Retinal pigment epithelial cell (primary cell): ENCODE measurements around the gene SERPINF2.
"Not testable (repeated sequence)": the region's sequence is repeated elsewhere in the genome, so short reads cannot be mapped to it uniquely, and the experiment has no call there.

ENCODE experiments used
- DNase-seq: peaks from one replicate; pipeline ENCODE4 v3.0.0-alpha.2; 2010; ENCODE audit warnings: low read depth
- H3K4me3 ChIP-seq: 2 replicates; pipeline ENCODE4 v1.5.1; 2011; ENCODE audit warnings: mild to moderate bottlenecking, low read length, control low read depth, moderate library complexity
- TF ChIP-seq, protein P1 (sequence below): conservative IDR thresholded peaks from 2 replicates; pipeline ENCODE4 v1.5.1; 2011; ENCODE audit warnings: low read depth, low read length, control low read depth, inconsistent platforms

Gene SERPINF2

DNA sequence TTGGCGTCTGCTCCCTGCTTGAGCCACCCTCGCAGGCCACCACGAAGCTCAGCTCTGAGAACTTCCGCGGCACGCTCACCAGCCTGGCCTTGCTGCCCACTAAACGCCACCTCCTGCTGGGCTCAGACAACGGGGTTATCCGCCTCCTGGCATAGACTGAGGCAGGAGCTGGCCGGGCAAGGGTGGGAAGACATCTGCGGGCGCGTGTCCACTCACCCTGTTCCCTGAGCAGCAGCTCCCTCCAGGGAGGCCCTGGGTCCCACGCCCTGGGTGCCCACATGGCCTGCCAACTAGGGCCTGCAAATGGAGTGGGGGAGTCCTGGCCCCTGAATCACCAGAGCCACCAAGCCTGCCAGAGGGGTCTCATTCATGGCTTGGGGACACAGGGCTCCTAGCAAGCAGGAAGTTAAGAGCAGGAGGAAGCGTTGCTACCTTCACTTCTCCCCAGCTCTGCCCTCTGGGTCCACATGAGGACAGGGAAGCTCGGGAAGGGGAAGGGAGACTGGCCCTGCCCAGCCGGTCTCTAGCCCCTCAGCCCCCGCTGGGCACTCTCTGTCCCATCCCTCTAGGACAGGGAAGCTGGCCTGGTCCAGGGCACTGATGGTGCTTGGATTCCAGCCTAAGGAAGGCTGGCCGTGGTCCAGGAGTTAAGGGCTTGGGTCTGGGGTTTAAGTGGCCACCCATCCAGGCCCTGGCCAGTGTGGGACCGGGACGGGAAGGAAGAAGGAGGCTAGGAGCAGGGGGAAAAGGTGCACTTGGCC lies 5.0 kb upstream of the SERPINF2 start:
- DNase-seq, result no peak
- TF ChIP-seq, protein P1, sequence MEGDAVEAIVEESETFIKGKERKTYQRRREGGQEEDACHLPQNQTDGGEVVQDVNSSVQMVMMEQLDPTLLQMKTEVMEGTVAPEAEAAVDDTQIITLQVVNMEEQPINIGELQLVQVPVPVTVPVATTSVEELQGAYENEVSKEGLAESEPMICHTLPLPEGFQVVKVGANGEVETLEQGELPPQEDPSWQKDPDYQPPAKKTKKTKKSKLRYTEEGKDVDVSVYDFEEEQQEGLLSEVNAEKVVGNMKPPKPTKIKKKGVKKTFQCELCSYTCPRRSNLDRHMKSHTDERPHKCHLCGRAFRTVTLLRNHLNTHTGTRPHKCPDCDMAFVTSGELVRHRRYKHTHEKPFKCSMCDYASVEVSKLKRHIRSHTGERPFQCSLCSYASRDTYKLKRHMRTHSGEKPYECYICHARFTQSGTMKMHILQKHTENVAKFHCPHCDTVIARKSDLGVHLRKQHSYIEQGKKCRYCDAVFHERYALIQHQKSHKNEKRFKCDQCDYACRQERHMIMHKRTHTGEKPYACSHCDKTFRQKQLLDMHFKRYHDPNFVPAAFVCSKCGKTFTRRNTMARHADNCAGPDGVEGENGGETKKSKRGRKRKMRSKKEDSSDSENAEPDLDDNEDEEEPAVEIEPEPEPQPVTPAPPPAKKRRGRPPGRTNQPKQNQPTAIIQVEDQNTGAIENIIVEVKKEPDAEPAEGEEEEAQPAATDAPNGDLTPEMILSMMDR, result no peak
- H3K4me3 ChIP-seq, result no peak overlapping the region

GRCh38 chr17:1741899-1742298 lies 772 bp upstream of the SERPINF2 start:
- not testable (repeated sequence) for DNase-seq, H3K4me3 ChIP-seq

- H3K4me3 ChIP-seq, result no peak overlapping the region
- TF ChIP-seq, protein P1, result no peak
- no peak for DNase-seq
Measured at GRCh38 chr17:1743088-1743439, 393 bp downstream of the SERPINF2 start.

DNA sequence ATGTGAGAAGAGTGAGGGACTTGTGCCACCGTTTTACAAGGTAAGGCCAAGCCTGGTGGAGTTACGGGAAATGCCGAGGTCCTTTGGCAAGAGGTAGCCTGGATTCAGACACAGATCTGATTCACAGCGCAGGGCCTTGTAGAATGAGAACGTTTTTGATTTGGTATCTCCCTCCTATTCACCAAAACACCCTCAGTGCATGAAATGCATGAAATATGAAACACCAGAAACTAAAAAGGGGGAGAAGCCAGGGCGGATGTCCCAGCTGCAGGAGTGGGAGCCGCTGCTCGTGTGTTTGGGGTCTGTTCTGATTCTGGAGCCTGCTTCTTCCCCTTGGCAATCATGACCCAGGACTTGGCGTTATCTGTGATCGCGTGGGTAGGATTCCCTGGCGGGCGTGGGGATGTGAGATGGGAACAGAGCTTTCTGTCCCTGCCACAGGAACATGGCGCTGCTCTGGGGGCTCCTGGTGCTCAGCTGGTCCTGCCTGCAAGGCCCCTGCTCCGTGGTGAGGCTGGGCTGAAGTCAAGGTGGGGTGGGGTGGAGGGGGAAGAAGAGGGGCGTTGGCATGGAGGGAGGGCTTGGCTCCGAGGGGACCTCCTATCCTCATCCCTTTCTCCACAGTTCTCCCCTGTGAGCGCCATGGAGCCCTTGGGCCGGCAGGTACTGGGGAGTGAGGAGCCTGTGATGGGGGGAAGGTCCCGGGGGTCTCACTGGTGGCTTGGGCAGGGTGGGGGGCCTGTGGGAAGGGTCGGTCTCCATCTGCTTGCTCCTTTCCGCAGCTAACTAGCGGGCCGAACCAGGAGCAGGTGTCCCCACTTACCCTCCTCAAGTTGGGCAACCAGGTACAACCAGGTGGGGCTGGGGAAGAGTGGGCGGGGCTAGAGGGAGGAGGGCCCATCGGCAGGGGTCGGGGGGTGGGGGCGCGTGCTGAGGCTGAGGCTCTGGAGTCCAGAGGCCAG lies 2.2 kb downstream of the SERPINF2 start:
- no peak overlapping the region for H3K4me3 ChIP-seq
- TF ChIP-seq, protein P1, result no peak
- no peak for DNase-seq

DNA sequence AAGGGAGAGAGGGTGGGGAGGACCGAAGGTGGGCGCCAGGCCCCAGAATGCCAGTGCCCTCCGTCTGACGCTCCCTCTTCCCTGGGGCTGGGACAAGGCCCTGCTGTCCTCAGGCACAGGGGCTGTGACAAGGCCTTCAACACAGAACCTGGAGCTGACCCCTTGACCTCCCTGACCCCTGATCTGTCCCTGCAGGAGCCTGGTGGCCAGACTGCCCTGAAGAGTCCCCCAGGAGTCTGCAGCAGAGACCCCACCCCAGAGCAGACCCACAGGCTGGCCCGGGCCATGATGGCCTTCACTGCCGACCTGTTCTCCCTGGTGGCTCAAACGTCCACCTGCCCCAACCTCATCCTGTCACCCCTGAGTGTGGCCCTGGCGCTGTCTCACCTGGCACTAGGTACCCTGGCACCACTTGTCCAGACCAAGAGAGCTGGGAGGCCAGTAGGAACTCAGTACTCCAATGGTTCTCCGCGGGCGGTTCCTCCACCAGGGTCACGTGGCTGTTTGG lies 2.9 kb downstream of the SERPINF2 start:
- no peak for DNase-seq
- H3K4me3 ChIP-seq, result no peak overlapping the region
- TF ChIP-seq, protein P1, result no peak

DNA sequence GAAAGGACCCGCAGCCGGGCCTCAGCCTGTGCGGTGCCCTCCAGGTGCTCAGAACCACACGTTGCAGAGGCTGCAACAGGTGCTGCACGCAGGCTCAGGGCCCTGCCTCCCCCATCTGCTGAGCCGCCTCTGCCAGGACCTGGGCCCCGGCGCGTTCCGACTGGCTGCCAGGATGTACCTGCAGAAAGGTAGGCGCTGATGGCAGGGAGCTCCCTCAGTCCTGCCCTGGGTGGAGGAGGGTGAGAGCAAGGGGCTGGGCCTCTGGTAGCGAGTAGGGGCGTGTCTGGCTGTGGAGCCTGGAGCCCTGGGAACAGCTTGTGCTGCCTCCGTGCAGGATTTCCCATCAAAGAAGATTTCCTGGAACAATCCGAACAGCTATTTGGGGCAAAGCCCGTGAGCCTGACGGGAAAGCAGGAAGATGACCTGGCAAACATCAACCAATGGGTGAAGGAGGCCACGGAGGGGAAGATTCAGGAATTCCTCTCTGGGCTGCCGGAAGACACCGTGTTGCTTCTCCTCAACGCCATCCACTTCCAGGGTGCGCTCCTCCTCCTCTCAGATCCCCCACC lies 4.4 kb downstream of the SERPINF2 start:
- no peak overlapping the region for H3K4me3 ChIP-seq
- TF ChIP-seq, protein P1, result no peak
- DNase-seq, result no peak

- DNase-seq, result no peak
Measured at GRCh38 chr17:1750628-1751027, 8.0 kb downstream of the SERPINF2 start.

More at GRCh38 chr17:1750628-1751027, 8.0 kb downstream of the SERPINF2 start:
- H3K4me3 ChIP-seq, result no peak overlapping the region
- TF ChIP-seq, protein P1, result no peak
